Mammary epithelial cell (primary cell): ENCODE data around the gene GRAMD1A.

Experiments used
- CTCF ChIP-seq, 2 donors: IDR thresholded peaks in 1 of 2; conservative IDR thresholded peaks in 1 of 2; 2 replicates each; pipeline ENCODE4 v1.5.1; 2011 to 2012; ENCODE audit warnings: inconsistent platforms in 2 of 2, low read length in 2 of 2, mild to moderate bottlenecking in 2 of 2, control low read depth in 1 of 2, low read depth in 1 of 2; ENCODE audit not compliant: insufficient read depth in 1 of 2; ENCODE audit errors: extremely low read depth in 1 of 2
- EZH2 ChIP-seq: IDR thresholded peaks from 2 replicates; pipeline ENCODE4 v1.6.1; 2012; ENCODE audit warnings: low read length, inconsistent platforms, borderline replicate concordance

- no peak for TF ChIP-seq EZH2
- TF ChIP-seq CTCF (conservative IDR thresholded peaks at IDR 0.05 in 1 of 2, IDR thresholded peaks at IDR 0.05 in 1 of 2; ENCODE audit: extremely low read depth in 1 of 2, insufficient read depth in 1 of 2, low read depth in 1 of 2, low read length in 2 of 2): no peak
These were observed 169 bp downstream of the GRAMD1A start for GRCh38 chr19:35000338-35000646.
